ENCODE results near the gene CCDC116.
A peak's percentile ranks its signal among the peaks of the same experiment; 100 is the strongest.

CCDC116 gene

GRCh38 chr22:21650280-21650679 is 17.7 kb downstream of the CCDC116 start:
- Histone ChIP-seq H3K4me1 (ENCODE audit: control insufficient read depth in 1 of 2, insufficient read depth in 2 of 2, low read length in 2 of 2) (peaks cover 6 to 22% of the 10 kb centered on the region in 2 donors), H3K4me3 (ENCODE audit: low read depth in 1 of 2, low read length in 2 of 2) (no peak overlapping the region), H3K27me3 (ENCODE audit: low read depth, low read length) (no peaks in the 10 kb centered on the region), H3K36me3 (ENCODE audit: control insufficient read depth in 1 of 2, insufficient read depth in 2 of 2, low read length in 2 of 2) (no peaks in the 10 kb centered on the region), H3K27ac (ENCODE audit: low read length) (no peak overlapping the region), H3K9me3 (ENCODE audit: control insufficient read depth in 1 of 2, low read length in 2 of 2) (no peaks in the 10 kb centered on the region)

- Histone ChIP-seq H3K27ac (ENCODE audit: low read length) (no peak overlapping the region), H3K4me1 (ENCODE audit: control insufficient read depth in 1 of 2, insufficient read depth in 2 of 2, low read length in 2 of 2) (peaks cover 6 to 22% of the 10 kb centered on the region in 2 donors), H3K27me3 (ENCODE audit: low read depth, low read length) (no peaks in the 10 kb centered on the region), H3K4me3 (ENCODE audit: low read depth in 1 of 2, low read length in 2 of 2) (peak overlapping the region; percentile 71 to 79), H3K9me3 (ENCODE audit: control insufficient read depth in 1 of 2, low read length in 2 of 2) (no peaks in the 10 kb centered on the region), H3K36me3 (ENCODE audit: control insufficient read depth in 1 of 2, insufficient read depth in 2 of 2, low read length in 2 of 2) (no peaks in the 10 kb centered on the region)
Observed at GRCh38 chr22:21650823-21651520, 18.4 kb downstream of the CCDC116 start.

GRCh38 chr22:21651521-21652009 is 19.0 kb downstream of the CCDC116 start:
- H3K36me3 ChIP-seq (ENCODE audit: control insufficient read depth in 1 of 2, insufficient read depth in 2 of 2, low read length in 2 of 2) = no peaks in the 10 kb centered on the region
- H3K4me3 ChIP-seq (ENCODE audit: low read depth in 1 of 2, low read length in 2 of 2) = peak overlapping the region; percentile 71 to 79
- H3K4me1 ChIP-seq (ENCODE audit: control insufficient read depth in 1 of 2, insufficient read depth in 2 of 2, low read length in 2 of 2) = peaks cover 6 to 20% of the 10 kb centered on the region in 2 donors
- no peaks in the 10 kb centered on the region for H3K27me3 ChIP-seq (ENCODE audit: low read depth, low read length)
- no peak overlapping the region for H3K27ac ChIP-seq (ENCODE audit: low read length)
- no peaks in the 10 kb centered on the region for H3K9me3 ChIP-seq (ENCODE audit: control insufficient read depth in 1 of 2, low read length in 2 of 2)

- H3K9me3 ChIP-seq (ENCODE audit: control insufficient read depth in 1 of 2, low read length in 2 of 2) = no peaks in the 10 kb centered on the region
- H3K27me3 ChIP-seq (ENCODE audit: low read depth, low read length) = no peaks in the 10 kb centered on the region
- H3K36me3 ChIP-seq (ENCODE audit: control insufficient read depth in 1 of 2, insufficient read depth in 2 of 2, low read length in 2 of 2) = no peaks in the 10 kb centered on the region
- peaks cover 6 to 15% of the 10 kb centered on the region in 2 donors for H3K4me1 ChIP-seq (ENCODE audit: control insufficient read depth in 1 of 2, insufficient read depth in 2 of 2, low read length in 2 of 2)
- H3K27ac ChIP-seq (ENCODE audit: low read length) = no peak overlapping the region
- peak overlapping the region; percentile 71 to 79 for H3K4me3 ChIP-seq (ENCODE audit: low read depth in 1 of 2, low read length in 2 of 2)
Observed at GRCh38 chr22:21652010-21652546, 19.5 kb downstream of the CCDC116 start.

GRCh38 chr22:21652547-21653545 is 20.3 kb downstream of the CCDC116 start:
- Histone ChIP-seq H3K4me1 (ENCODE audit: control insufficient read depth in 1 of 2, insufficient read depth in 2 of 2, low read length in 2 of 2) (peaks cover 6 to 19% of the 10 kb centered on the region in 2 donors), H3K27ac (ENCODE audit: low read length) (no peak overlapping the region), H3K36me3 (ENCODE audit: control insufficient read depth in 1 of 2, insufficient read depth in 2 of 2, low read length in 2 of 2) (no peaks in the 10 kb centered on the region), H3K9me3 (ENCODE audit: control insufficient read depth in 1 of 2, low read length in 2 of 2) (no peaks in the 10 kb centered on the region), H3K27me3 (ENCODE audit: low read depth, low read length) (no peaks in the 10 kb centered on the region), H3K4me3 (ENCODE audit: low read depth in 1 of 2, low read length in 2 of 2) (peak overlapping the region; percentile 71 to 79)

GRCh38 chr22:21657020-21657359 is 24.4 kb downstream of the CCDC116 start:
- H3K27ac ChIP-seq (ENCODE audit: low read length) = no peak overlapping the region
- no peaks in the 10 kb centered on the region for H3K36me3 ChIP-seq (ENCODE audit: control insufficient read depth in 1 of 2, insufficient read depth in 2 of 2, low read length in 2 of 2)
- peaks cover 5% of the 10 kb centered on the region for H3K27me3 ChIP-seq (ENCODE audit: low read depth, low read length)

GRCh38 chr22:21657360-21658032 is 24.9 kb downstream of the CCDC116 start:
- Histone ChIP-seq H3K27ac (ENCODE audit: low read length) (no peak overlapping the region), H3K4me1 (ENCODE audit: control insufficient read depth in 1 of 2, insufficient read depth in 2 of 2, low read length in 2 of 2) (peaks cover 0 to 7% of the 10 kb centered on the region in 2 donors), H3K9me3 (ENCODE audit: control insufficient read depth in 1 of 2, low read length in 2 of 2) (no peaks in the 10 kb centered on the region), H3K27me3 (ENCODE audit: low read depth, low read length) (peaks cover 5% of the 10 kb centered on the region), H3K4me3 (ENCODE audit: low read depth in 1 of 2, low read length in 2 of 2) (peak overlapping the region; percentile 42 to 73), H3K36me3 (ENCODE audit: control insufficient read depth in 1 of 2, insufficient read depth in 2 of 2, low read length in 2 of 2) (no peaks in the 10 kb centered on the region)

More at GRCh38 chr22:21657020-21657359, 24.4 kb downstream of the CCDC116 start:
- H3K4me3 ChIP-seq (ENCODE audit: low read depth in 1 of 2, low read length in 2 of 2) = peak overlapping the region in 1 of 2 donors; percentile 73
- H3K4me1 ChIP-seq (ENCODE audit: control insufficient read depth in 1 of 2, insufficient read depth in 2 of 2, low read length in 2 of 2) = peaks cover 0 to 11% of the 10 kb centered on the region in 2 donors
- H3K9me3 ChIP-seq (ENCODE audit: control insufficient read depth in 1 of 2, low read length in 2 of 2) = no peaks in the 10 kb centered on the region

GRCh38 chr22:21659864-21660525 is 27.4 kb downstream of the CCDC116 start:
- Histone ChIP-seq H3K4me3 (ENCODE audit: low read depth in 1 of 2, low read length in 2 of 2) (no peak overlapping the region), H3K9me3 (ENCODE audit: control insufficient read depth in 1 of 2, low read length in 2 of 2) (no peaks in the 10 kb centered on the region), H3K4me1 (ENCODE audit: control insufficient read depth in 1 of 2, insufficient read depth in 2 of 2, low read length in 2 of 2) (peaks cover 0 to 4% of the 10 kb centered on the region in 2 donors), H3K27me3 (ENCODE audit: low read depth, low read length) (peaks cover 5% of the 10 kb centered on the region), H3K36me3 (ENCODE audit: control insufficient read depth in 1 of 2, insufficient read depth in 2 of 2, low read length in 2 of 2) (no peaks in the 10 kb centered on the region), H3K27ac (ENCODE audit: low read length) (no peak overlapping the region)

- Histone ChIP-seq H3K36me3 (ENCODE audit: control insufficient read depth in 1 of 2, insufficient read depth in 2 of 2, low read length in 2 of 2) (no peaks in the 10 kb centered on the region), H3K27me3 (ENCODE audit: low read depth, low read length) (peaks cover 5% of the 10 kb centered on the region), H3K9me3 (ENCODE audit: control insufficient read depth in 1 of 2, low read length in 2 of 2) (no peaks in the 10 kb centered on the region), H3K27ac (ENCODE audit: low read length) (no peak overlapping the region), H3K4me3 (ENCODE audit: low read depth in 1 of 2, low read length in 2 of 2) (no peak overlapping the region), H3K4me1 (ENCODE audit: control insufficient read depth in 1 of 2, insufficient read depth in 2 of 2, low read length in 2 of 2) (peaks cover 0 to 10% of the 10 kb centered on the region in 2 donors)
Observed at GRCh38 chr22:21660904-21661303, 28.3 kb downstream of the CCDC116 start.

- Histone ChIP-seq H3K9me3 (ENCODE audit: control insufficient read depth in 1 of 2, low read length in 2 of 2) (no peaks in the 10 kb centered on the region), H3K4me3 (ENCODE audit: low read depth in 1 of 2, low read length in 2 of 2) (no peak overlapping the region), H3K27me3 (ENCODE audit: low read depth, low read length) (peaks cover 5% of the 10 kb centered on the region), H3K4me1 (ENCODE audit: control insufficient read depth in 1 of 2, insufficient read depth in 2 of 2, low read length in 2 of 2) (peaks cover 0 to 13% of the 10 kb centered on the region in 2 donors), H3K36me3 (ENCODE audit: control insufficient read depth in 1 of 2, insufficient read depth in 2 of 2, low read length in 2 of 2) (no peaks in the 10 kb centered on the region), H3K27ac (ENCODE audit: low read length) (no peak overlapping the region)
Observed at GRCh38 chr22:21661991-21662390, 29.4 kb downstream of the CCDC116 start.

Measured in muscle layer of duodenum (tissue), 2 donors.